HG03280 (cell line): Measurements from ENCODE around the gene SYNJ2.
A peak's percentile ranks its signal among the peaks of the same experiment; 100 is the strongest.

ENCODE experiments used
- ATAC-seq: cut with Tn5 transposase; IDR thresholded peaks from one replicate; pipeline ENCODE4 v1.9.1; 2021; ENCODE audit warnings: mild to moderate bottlenecking, moderate library complexity; ENCODE audit not compliant: unreplicated experiment

The SYNJ2 gene

DNA sequence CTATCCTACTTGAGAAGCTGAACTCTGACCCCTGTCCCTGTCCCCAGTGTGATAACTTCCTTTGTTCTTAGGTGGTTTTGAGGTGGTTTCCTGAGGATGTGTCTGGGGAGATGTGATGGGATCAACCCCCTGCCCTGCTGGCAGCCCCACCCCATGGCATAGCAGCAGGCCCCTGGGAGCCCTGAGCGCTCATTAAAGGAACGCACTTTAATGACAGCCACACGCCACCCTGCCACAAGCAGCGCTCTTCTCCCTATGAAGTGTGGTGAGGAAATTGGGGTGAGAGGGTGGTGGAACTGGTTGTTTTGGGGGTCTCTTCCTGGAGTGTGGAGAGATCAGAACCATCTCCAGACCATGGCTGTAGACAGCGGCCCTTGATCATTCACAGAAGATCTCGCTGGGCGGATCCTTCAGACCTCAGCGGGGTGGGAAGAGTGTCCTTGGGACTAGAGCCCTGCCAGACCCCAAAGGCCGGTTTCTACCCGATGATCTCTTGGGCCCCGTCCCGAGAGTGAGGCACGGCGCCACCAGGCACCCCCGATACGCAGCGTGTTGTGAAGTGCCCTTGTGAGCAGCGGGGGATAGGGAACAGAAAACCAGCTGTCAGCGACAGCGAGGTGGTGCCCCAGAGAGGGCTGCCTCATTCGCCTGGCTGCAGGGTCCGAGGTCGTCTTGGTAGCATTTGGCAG is 45.4 kb downstream of the SYNJ2 start:
- ATAC-seq = no peak

DNA sequence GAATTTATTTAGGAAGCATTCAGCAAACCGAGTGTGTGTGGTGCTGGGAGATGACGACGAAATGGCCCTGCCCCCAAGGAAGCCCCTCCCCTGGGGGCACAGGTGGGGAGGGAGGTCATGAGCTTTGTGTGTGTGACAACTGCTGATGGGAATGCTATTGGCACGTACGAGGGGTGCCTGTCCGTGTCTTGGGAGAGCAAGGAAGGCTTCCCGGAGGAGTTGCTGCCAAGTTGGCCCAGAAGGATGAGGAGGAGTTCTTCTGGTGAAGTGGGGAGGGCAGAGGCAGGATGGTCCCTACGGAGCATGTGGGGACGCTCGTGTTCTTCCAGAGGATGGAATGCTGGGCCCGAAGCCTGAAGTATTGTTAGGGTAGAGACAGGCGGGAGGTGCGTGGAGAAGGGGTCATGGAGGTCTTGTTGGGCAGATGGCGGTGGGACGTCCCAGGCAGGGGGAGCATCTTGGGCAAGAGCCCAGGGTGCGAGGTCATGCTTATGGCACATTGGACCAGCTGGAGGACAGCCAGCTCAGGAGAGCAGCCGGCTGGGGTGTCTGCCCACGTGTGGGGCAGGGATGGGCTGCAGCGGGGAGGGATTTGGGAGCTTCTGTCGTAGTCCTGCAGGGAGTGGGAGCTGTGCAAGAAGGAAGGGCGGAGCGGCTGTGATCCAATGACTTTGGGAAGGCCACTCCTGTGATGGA is 46.1 kb downstream of the SYNJ2 start:
- no peak for ATAC-seq

DNA sequence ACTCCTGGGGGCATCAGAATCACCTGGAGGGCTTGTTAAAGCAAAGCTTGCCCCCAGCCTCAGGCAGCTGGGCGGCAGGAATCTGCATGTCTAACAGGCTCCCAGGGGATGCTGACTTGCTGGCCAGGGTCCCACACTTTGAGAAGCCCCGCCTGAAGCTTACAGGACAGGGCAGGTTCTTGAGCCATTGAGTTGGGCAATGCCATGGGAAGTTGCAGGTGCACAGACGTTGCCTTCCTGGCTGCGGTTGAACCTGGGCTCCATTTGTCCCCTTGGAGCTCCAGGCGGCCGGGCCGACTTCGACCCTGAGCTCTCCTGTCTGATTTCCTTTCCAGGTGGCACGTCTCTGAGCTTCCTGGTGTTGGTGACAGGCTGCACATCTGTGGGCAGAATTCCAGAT is 46.8 kb downstream of the SYNJ2 start:
- ATAC-seq = no peak

DNA sequence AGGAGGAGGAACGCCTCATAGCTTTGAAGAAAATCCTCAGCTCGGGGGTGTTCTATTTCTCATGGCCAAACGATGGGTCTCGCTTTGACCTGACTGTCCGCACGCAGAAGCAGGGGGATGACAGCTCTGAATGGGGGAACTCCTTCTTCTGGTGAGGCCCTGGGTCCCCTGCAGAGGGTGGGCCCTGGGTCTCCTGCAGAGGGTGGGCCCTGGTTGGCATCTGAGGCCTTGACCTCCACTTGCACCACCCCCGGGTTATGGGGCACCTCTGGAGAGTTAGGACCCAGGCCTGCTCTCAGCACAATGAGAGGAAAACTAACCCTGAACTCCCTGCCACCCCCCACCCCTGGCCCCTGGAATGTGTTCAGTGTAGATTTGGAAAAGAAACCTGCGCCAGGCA is 47.2 kb downstream of the SYNJ2 start:
- ATAC-seq = no peak

GRCh38 chr6:158029668-158030230 is 48.1 kb downstream of the SYNJ2 start:
- ATAC-seq = no peak

- no peak for ATAC-seq
Observed at GRCh38 chr6:158030380-158031300, 49.0 kb downstream of the SYNJ2 start.

- ATAC-seq = no peak
Observed at GRCh38 chr6:158031381-158032353, 50.0 kb downstream of the SYNJ2 start.

DNA sequence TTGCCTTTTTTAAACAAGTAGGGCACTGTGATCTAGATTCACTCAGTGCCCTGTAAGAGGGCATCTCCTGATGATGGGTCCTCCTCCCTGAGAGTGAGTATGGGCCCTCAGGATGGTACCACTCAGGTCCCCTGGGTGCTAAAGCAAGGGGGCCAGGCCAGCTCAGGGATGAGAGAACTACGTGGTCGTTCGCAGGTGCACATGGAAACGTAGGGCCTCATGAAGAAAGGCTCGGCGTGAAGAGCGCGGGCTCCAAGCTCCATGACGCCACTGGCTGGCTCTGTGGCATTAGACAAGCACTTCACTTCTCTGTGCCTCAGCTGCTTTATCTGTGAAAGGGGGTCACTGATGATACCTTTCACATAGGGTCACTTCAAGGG is 50.7 kb downstream of the SYNJ2 start:
- ATAC-seq = no peak

GRCh38 chr6:158033077-158033750 is 51.6 kb downstream of the SYNJ2 start:
- ATAC-seq = no peak

- no peak for ATAC-seq
Observed at GRCh38 chr6:158033751-158034702, 52.4 kb downstream of the SYNJ2 start.

DNA sequence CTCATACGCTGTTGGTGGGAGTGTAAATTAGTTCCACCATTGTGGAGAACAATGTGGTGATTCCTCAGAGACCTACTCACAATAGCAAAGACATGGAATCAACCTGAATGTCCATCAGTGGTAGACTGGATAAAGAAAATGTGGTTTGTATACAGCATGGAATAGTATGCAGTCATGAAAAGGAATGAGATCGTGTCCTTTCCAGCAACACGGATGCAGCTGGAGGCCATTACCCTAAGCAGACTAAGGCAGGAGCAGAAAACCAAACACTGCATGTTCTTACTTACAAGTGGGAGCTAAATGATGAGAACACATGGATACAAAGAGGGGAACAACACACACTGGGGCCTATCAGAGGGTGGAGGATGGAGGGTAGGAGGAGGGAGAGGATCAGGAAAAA is 54.6 kb downstream of the SYNJ2 start:
- ATAC-seq = no peak

DNA sequence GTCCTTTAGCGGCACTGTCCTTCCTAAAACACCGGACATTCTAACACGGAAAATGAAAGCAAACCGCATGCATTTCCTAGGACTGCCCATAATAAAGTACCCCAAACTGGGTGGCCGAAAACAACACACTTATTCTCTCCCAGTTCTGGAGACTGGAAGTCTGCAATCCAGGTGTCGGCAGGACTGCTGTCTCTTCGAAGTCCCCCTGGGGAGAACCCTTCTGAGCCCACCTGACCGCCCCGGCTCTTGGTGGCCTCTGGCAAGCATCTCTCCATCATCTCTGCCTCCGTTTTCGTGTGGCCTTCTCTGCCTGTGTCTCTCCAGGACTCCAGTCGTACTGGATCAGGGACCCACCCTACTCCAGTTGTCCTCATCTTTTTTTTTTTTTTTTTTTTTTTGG is 55.4 kb downstream of the SYNJ2 start:
- ATAC-seq = no peak

GRCh38 chr6:158037771-158038170 is 56.1 kb downstream of the SYNJ2 start:
- no peak for ATAC-seq

- ATAC-seq = no peak
Observed at GRCh38 chr6:158038291-158039177, 56.9 kb downstream of the SYNJ2 start.

GRCh38 chr6:158039178-158039557 is 57.5 kb downstream of the SYNJ2 start:
- no peak for ATAC-seq

DNA sequence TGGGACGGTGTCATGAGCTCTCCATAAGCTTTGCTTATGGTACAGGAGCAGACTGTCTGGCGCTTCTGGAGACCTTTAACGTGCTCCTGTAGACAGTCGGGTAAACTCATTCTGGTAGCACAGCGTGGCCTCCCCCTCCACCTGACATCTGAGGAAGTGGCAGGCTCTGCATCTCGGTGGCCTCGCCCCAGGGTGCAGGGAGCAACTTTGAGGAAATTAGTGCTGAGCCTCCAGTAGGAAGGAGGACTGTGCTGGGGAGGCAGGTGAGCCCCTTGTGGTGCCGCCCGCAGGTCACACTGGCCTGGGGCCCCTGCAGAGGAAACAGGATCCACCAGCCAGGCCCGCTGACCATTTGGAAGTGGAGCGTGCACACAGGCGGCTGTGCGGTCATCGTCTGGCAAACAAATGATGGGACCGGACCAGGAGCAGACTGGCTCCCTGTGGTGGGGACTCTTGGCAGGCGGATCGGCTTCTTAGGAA is 57.9 kb downstream of the SYNJ2 start:
- ATAC-seq = no peak

- peak; percentile 45 for ATAC-seq
Observed at GRCh38 chr6:158040051-158040803, 58.6 kb downstream of the SYNJ2 start.
